ENCODE data around the gene JPH4.

DNA sequence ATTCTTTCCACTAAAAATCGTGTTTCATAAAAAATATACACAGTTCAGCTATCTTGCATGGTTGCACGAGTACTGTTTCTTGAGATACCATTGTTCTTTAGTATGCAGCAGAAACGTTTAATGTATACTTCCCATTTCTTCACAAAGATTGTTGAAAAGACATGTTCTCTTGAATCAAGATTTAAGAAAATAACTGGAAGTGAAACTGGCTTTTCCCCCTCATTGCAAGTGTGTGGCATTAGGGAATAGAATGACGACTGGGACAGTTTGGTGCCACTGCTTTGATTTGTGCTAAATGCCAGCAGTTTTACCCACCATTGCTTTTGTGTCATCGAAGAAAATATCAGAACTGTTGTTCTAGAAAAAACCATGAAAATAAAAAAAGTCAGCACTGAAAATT, 37.3 kb upstream of the JPH4 start:
- TF ChIP-seq, protein P1, sequence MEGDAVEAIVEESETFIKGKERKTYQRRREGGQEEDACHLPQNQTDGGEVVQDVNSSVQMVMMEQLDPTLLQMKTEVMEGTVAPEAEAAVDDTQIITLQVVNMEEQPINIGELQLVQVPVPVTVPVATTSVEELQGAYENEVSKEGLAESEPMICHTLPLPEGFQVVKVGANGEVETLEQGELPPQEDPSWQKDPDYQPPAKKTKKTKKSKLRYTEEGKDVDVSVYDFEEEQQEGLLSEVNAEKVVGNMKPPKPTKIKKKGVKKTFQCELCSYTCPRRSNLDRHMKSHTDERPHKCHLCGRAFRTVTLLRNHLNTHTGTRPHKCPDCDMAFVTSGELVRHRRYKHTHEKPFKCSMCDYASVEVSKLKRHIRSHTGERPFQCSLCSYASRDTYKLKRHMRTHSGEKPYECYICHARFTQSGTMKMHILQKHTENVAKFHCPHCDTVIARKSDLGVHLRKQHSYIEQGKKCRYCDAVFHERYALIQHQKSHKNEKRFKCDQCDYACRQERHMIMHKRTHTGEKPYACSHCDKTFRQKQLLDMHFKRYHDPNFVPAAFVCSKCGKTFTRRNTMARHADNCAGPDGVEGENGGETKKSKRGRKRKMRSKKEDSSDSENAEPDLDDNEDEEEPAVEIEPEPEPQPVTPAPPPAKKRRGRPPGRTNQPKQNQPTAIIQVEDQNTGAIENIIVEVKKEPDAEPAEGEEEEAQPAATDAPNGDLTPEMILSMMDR (IDR thresholded peaks at IDR 0.05 in 4 of 5, conservative IDR thresholded peaks at IDR 0.05 in 1 of 5): no peak
- no peak for TF ChIP-seq POLR2A (IDR thresholded peaks at IDR 0.05)

Data from gastrocnemius medialis (tissue), 4 donors.